Right lobe of liver (tissue), 6 donors: ENCODE measurements around the gene GPR176. TPM values are rescaled to one million over a fixed set of nuclear protein-coding genes. Genes with fewer than 3 reads are reported as not detected.

Experiments
- ATAC-seq, 4 donors: fragments of 200-7000 bp; cut with Tn5 transposase; one replicate each; pipeline ENCODE4 v1.9.1; 2020; ENCODE audit warnings: mild to moderate bottlenecking in 4 of 4, moderate library complexity in 4 of 4
- DNase-seq, 3 donors: peaks; one replicate each; pipeline ENCODE4 v3.0.0-alpha.2; 2020
- H3K27ac ChIP-seq, 3 donors: fragments of 200-600 bp; one replicate each; pipeline ENCODE4 v1.8.0; 2022
- H3K27me3 ChIP-seq, 2 donors: fragments of 200-600 bp; one replicate each; pipeline ENCODE4 v1.8.0; 2022
- H3K36me3 ChIP-seq, 4 donors: fragments of 200-600 bp; sonication (generic) in 1 of 4; one replicate each; pipeline versions ENCODE4 v1.5.1 to v1.8.0; 2017 to 2022; ENCODE audit warnings: control low read depth in 1 of 4
- H3K4me1 ChIP-seq, 4 donors: fragments of 200-600 bp; sonication (generic) in 1 of 4; one replicate each; pipeline versions ENCODE4 v1.5.1 to v1.8.0; 2017 to 2022; ENCODE audit warnings: control low read depth in 1 of 4
- H3K4me3 ChIP-seq, 3 donors: fragments of 200-600 bp; one replicate each; pipeline ENCODE4 v1.8.0; 2022
- H3K9me3 ChIP-seq, 4 donors: fragments of 200-600 bp; sonication (generic) in 1 of 4; one replicate each; pipeline versions ENCODE4 v1.5.1 to v1.8.0; 2017 to 2022; ENCODE audit warnings: control low read depth in 1 of 4
- POLR2A ChIP-seq: fragments of 450-650 bp; IDR thresholded peaks from one replicate; pipeline ENCODE4 v1.6.1; 2017; ENCODE audit warnings: antibody characterized with exemption, mild to moderate bottlenecking
- WGBS: methylation state at CpG from one replicate; pipeline ENCODE4 v1.1.6; 2018; ENCODE audit warnings: low coverage, low lambda C conversion rate; ENCODE audit not compliant: insufficient coverage; ENCODE audit errors: missing lambda C conversion rate; 5-methylcytosine and 5-hydroxymethylcytosine counted together
- intact Hi-C, 2 donors: fragments of 100-400 bp; cut with DNase I; formaldehyde crosslinking; loops; one replicate each; pipeline versions ENCODE4 v1.11.2 to v1.14.1; 2022
- total RNA-seq, 6 experiments: library from RNA; depleted of rRNA in 2 of 6; stranded (reverse); fragments of >200 nt in 2 of 6; fragmentation: NEBNext Ultra II Directional in 3 of 6; extraction: Animal tissue kit (Norgen Biotek cat#: 25700) in 3 of 6; gene quantifications; one replicate each; pipeline versions ENCODE4 v1.1.0 to v1.2.4, GENCODE V29; 2016 to 2023
- TF ChIP-seq, protein P1 (sequence below), 4 donors: fragments of 200-600 bp in 3 of 4; fragments of 450-650 bp in 1 of 4; IDR thresholded peaks; one replicate each; pipeline versions ENCODE4 v1.5.1 to v1.8.0; 2016 to 2022; ENCODE audit warnings: antibody characterized with exemption in 4 of 4, mild to moderate bottlenecking in 2 of 4
- donor health status: DM: no; HTN: yes; CAD: no.
- donor health status: DM: no; HTN: no; CAD: no.
- donor health status: DM: no; HTN: no; CAD: no.
- donor health status: DM: no; HTN: yes; CAD: no.
- donor health status: DM: no; HTN: yes; CAD: no.

Gene GPR176
- total RNA-seq, 6 experiments from 2014 or later, result 0.59 to 2.1 (median 1.3) TPM

DNA sequence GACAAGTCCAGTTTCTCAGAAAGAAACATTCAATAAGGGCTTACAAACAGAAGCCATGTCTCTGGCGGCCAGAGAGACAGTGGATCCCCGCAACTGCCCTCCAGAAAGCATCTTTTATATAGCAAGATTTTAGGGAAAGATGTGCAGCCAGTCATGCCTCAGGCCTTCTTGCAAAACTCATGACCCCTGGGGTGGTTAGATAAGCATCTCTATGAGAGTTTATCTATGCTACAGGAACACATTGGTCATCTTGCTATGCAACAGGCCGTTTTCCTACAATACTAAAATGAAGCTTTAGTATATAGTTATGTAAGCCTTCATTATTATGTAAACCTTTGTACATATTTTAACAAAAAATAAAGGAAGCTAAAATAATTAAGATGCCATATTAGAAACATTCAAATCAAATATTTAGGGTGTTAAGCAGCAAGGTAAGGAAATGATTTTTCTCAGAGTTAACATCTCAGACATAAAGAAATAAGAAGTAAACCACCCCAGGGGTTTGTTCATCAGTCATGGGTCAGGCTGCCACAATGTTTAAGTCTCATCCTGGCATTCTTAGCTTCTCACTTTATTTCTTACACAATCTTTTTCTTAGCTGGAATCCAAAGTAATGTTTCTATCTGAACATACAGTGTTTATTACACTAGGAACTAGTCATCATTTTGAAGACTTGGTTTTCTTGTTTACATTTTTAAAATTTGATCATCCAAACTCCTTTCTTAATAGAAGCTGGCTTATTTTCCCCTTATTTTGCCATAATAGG is 131.1 kb downstream of the GPR176 start:
- DNase-seq (no peak), ATAC-seq (no peak)
- TF ChIP-seq POLR2A, result no peak
- TF ChIP-seq, protein P1, sequence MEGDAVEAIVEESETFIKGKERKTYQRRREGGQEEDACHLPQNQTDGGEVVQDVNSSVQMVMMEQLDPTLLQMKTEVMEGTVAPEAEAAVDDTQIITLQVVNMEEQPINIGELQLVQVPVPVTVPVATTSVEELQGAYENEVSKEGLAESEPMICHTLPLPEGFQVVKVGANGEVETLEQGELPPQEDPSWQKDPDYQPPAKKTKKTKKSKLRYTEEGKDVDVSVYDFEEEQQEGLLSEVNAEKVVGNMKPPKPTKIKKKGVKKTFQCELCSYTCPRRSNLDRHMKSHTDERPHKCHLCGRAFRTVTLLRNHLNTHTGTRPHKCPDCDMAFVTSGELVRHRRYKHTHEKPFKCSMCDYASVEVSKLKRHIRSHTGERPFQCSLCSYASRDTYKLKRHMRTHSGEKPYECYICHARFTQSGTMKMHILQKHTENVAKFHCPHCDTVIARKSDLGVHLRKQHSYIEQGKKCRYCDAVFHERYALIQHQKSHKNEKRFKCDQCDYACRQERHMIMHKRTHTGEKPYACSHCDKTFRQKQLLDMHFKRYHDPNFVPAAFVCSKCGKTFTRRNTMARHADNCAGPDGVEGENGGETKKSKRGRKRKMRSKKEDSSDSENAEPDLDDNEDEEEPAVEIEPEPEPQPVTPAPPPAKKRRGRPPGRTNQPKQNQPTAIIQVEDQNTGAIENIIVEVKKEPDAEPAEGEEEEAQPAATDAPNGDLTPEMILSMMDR (IDR thresholded peaks at IDR 0.05), result no peak
- Histone ChIP-seq H3K36me3 (no peaks in the 10 kb centered on the region), H3K27me3 (no peaks in the 10 kb centered on the region), H3K4me1 (peaks cover 0 to 13% (median 7%) of the 10 kb centered on the region in 4 donors), H3K4me3 (no peak overlapping the region), H3K27ac (no peak overlapping the region), H3K9me3 (no peaks in the 10 kb centered on the region)
- WGBS, result 76% methylated on average over 3 of the region's 3 CpGs
- intact Hi-C loops, result no loop called here

DNA sequence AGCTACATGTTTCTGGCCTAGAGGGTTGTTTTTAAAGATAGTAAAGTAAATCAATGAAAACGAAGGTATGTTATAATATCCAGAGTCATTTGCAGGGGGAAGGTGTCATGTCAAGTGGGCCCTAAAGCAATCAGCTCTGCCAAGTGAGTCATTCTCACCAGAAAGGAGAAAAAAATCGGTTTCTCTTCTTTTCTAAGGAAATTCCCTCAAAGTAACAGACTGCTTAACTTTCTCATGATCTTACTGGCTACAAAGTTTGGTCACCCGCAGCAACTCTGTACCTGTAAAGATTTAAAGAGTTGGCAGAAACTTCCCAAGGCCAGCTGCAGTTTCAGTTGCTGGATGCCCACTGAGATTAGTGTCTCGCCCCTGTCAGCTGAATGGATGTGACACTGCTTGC is 132.0 kb downstream of the GPR176 start:
- ATAC-seq, result no peak
- Histone ChIP-seq H3K36me3 (no peaks in the 10 kb centered on the region), H3K9me3 (no peaks in the 10 kb centered on the region), H3K4me1 (peaks cover 0 to 19% (median 8%) of the 10 kb centered on the region in 4 donors), H3K27ac (no peak overlapping the region), H3K4me3 (no peak overlapping the region), H3K27me3 (no peaks in the 10 kb centered on the region)
- TF ChIP-seq, protein P1 (IDR thresholded peaks at IDR 0.05), result no peak
- TF ChIP-seq POLR2A, result no peak
- intact Hi-C loops, result no loop called here
- WGBS, result 51% methylated on average over 4 of the region's 4 CpGs
- DNase-seq, result no peak

DNA sequence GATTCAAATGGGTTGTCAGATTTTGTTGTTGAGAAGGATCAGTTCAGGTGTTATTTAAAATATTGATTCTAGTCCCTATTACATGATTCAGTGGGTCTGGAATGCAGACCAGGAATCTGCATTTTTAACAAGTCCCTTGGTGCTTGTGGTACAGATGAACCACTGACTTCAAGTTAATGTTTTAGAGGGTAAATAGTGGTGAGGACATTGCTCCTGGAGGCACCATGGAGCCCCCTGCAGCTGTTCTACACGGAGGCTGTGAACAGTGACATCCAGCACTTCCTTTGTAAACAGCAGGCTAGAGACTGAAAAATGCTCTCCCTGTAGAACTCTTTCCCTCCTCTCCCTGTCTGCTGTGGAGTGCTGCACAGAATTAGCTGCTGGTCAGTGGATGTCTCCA is 132.6 kb downstream of the GPR176 start:
- intact Hi-C loops, result no loop called here

DNA sequence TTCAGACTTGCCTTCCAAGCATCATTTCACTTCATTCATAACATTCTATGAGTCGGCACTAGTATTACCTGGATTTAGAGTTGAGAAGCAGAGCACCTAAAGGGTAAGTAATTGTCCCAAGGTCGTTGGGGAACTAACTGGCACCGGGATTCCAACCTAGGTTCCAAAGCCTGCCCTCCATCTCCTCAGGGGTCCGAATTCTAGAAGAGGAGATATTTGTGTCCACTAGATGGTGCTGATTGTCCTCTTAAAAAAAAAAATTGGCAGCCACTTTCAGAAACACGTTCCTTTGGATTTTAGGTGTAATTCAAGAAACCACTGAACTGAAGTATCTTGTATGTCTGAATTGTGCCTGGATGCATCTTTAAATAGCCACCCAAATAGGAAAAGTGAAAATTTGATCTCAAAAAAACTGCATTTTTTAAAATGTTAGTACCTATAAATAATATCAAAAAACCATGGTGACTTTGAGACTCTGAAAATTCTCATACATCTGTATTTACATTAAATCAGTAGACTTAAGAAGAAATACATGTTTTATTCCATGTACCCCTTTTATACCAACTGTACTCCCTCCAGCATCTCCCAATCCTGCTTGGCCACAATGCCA is 133.5 kb downstream of the GPR176 start:
- no peak for DNase-seq
- WGBS, result 5% methylated on average over 5 of the region's 5 CpGs
- H3K4me1 ChIP-seq, result peaks cover 0 to 19% (median 8%) of the 10 kb centered on the region in 4 donors
- H3K27me3 ChIP-seq, result no peaks in the 10 kb centered on the region
- intact Hi-C loops, result no loop called here
- TF ChIP-seq POLR2A, result no peak
- TF ChIP-seq, protein P1 (IDR thresholded peaks at IDR 0.05), result peak; percentile 55 to 68 (median 62)
- H3K9me3 ChIP-seq, result no peaks in the 10 kb centered on the region
- H3K27ac ChIP-seq, result no peak overlapping the region
- ATAC-seq, result peak in 1 of 4 donors; percentile 10
- H3K4me3 ChIP-seq, result no peak overlapping the region
- no peaks in the 10 kb centered on the region for H3K36me3 ChIP-seq

More for the DNA sequence above, 132.6 kb downstream of the GPR176 start:
- Histone ChIP-seq H3K9me3 (no peaks in the 10 kb centered on the region), H3K27ac (no peak overlapping the region), H3K27me3 (no peaks in the 10 kb centered on the region), H3K36me3 (no peaks in the 10 kb centered on the region), H3K4me1 (peaks cover 0 to 19% (median 8%) of the 10 kb centered on the region in 4 donors), H3K4me3 (no peak overlapping the region)
- DNase-seq (no peak), ATAC-seq (no peak)
- WGBS, result 9% methylated on average over 1 of the region's 1 CpG
- TF ChIP-seq, protein P1 (IDR thresholded peaks at IDR 0.05), result no peak
- TF ChIP-seq POLR2A, result no peak
